K562 (cell line): ENCODE measurements around the gene GNGT2. TPM values are rescaled to one million over a fixed set of nuclear protein-coding genes. Genes with fewer than 3 reads are reported as not detected.

ENCODE experiments used
- AFF1 ChIP-seq, 2 experiments: fragments of 450-650 bp; IDR thresholded peaks; 2 replicates each; pipeline ENCODE4 v1.6.1; 2018; ENCODE audit warnings: mild to moderate bottlenecking in 2 of 2, low read depth in 1 of 2; ENCODE audit not compliant: partially characterized antibody in 2 of 2
- ATF6 ChIP-seq: sonication (generic); formaldehyde crosslinking; IDR thresholded peaks from 2 replicates; pipeline ENCODE4 v1.4.0; 2020; ENCODE audit warnings: mild to moderate bottlenecking, missing genetic modification reagents
- DIDO1 ChIP-seq: fragments of 450-650 bp; IDR thresholded peaks from 2 replicates; pipeline ENCODE4 v1.6.1; 2016; ENCODE audit warnings: low read depth, missing biosample characterization, missing genetic modification characterization
- E2F6 ChIP-seq, 2 experiments: IDR thresholded peaks; 2 replicates each; pipeline ENCODE4 v1.6.1; 2011; ENCODE audit warnings: borderline replicate concordance in 1 of 2, control low read depth in 1 of 2, low read depth in 1 of 2, low read length in 1 of 2, mild to moderate bottlenecking in 1 of 2, mixed read lengths in 1 of 2, moderate library complexity in 1 of 2; ENCODE audit not compliant: insufficient read depth in 1 of 2, insufficient read length in 1 of 2, poor library complexity in 1 of 2, severe bottlenecking in 1 of 2; ENCODE audit errors: extremely low read depth in 1 of 2
- ELF1 ChIP-seq: fragments of 200-800 bp; sonication (Bioruptor generic); IDR thresholded peaks from 2 replicates; pipeline ENCODE4 v1.6.1; 2016; ENCODE audit warnings: missing genetic modification characterization, missing compliant biosample characterization
- GATAD2A ChIP-seq: fragments of 450-650 bp; IDR thresholded peaks from 2 replicates; pipeline ENCODE4 v1.6.1; 2017
- GTF2F1 ChIP-seq: IDR thresholded peaks from 2 replicates; pipeline ENCODE4 v1.6.1; 2011; ENCODE audit warnings: low read depth, low read length, improper control_type of control experiment
- MAZ ChIP-seq, 2 experiments: fragments of 450-650 bp in 1 of 2; sonication (generic) in 1 of 2; formaldehyde crosslinking; IDR thresholded peaks in 1 of 2; conservative IDR thresholded peaks in 1 of 2; 2 replicates each; pipeline versions ENCODE4 v1.4.0 to v1.5.0; 2020; ENCODE audit warnings: mild to moderate bottlenecking in 1 of 2, missing genetic modification reagents in 1 of 2
- MLLT1 ChIP-seq, 2 experiments: fragments of 450-650 bp; IDR thresholded peaks; 2 replicates each; pipeline ENCODE4 v1.6.1; 2016
- OTX1 ChIP-seq: fragments of 450-650 bp; formaldehyde crosslinking; IDR thresholded peaks from 2 replicates; pipeline ENCODE4 v1.4.0; 2022; ENCODE audit warnings: mild to moderate bottlenecking
- ZNF146 ChIP-seq: IDR thresholded peaks from one replicate; pipeline ENCODE4 v1.6.1; 2018; ENCODE audit warnings: missing compliant biosample characterization; ENCODE audit not compliant: unreplicated experiment
- polyA plus RNA-seq, 8 experiments: library from polyadenylated mRNA; depleted of rRNA in 4 of 8; stranded (reverse) in 5 of 8; unstranded in 3 of 8; fragments of >200 nt; fragmentation: Nextera tagmentation in 2 of 8; fragmentation: Illumina TruSeq in 1 of 8; extraction: Ambion mirVana in 2 of 8; extraction: Trizol in 1 of 8; gene quantifications; 2 replicates each; pipeline versions ENCODE4 v1.2.1 to v1.2.3, GENCODE V29; 2011 to 2014; ENCODE audit warnings: inconsistent platforms in 1 of 8, missing spikeins in 1 of 8
- total RNA-seq, 7 experiments: library from RNA; depleted of rRNA in 6 of 7; stranded (reverse); fragments of >200 nt in 6 of 7; fragmentation: Illumina TruSeq in 2 of 7; extraction: Trizol in 2 of 7; gene quantifications; 2 replicates each; pipeline versions ENCODE4 v1.2.1 to v1.2.3, GENCODE V29; 2011 to 2021; ENCODE audit warnings: low replicate concordance in 1 of 7

The GNGT2 gene
- total and polyA plus RNA-seq, 9 of the 15 experiments (the other 6 are each of a cell fraction or from before 2014, with no cell fraction given) = not detected

- TF ChIP-seq AFF1 (IDR thresholded peaks at IDR 0.05; ENCODE audit: low read depth in 1 of 2, partially characterized antibody in 2 of 2) (no peak), GATAD2A (no peak), ELF1 (tag) (no peak), ZNF146 (no peak), GTF2F1 (no peak), MAZ (CRISPR knock-in tag; conservative IDR thresholded peaks at IDR 0.05 in 1 of 2, IDR thresholded peaks at IDR 0.05 in 1 of 2) (no peak), E2F6 (IDR thresholded peaks at IDR 0.05; ENCODE audit: borderline replicate concordance in 1 of 2, extremely low read depth in 1 of 2, insufficient read depth in 1 of 2, insufficient read length in 1 of 2, low read depth in 1 of 2, low read length in 1 of 2, poor library complexity in 1 of 2, severe bottlenecking in 1 of 2) (no peak), MLLT1 (IDR thresholded peaks at IDR 0.05) (no peak), ATF6 (CRISPR knock-in tag) (no peak), OTX1 (CRISPR knock-in tag) (no peak), DIDO1 (no peak)
These were observed 17.3 kb upstream of the GNGT2 start (continued) for GRCh38 chr17:49227436-49228261.
